HCT116 (cell line): ENCODE measurements around the gene CARNS1. TPM values are rescaled to one million over a fixed set of nuclear protein-coding genes. Genes with fewer than 3 reads are reported as not detected.

Experiments
- ATAC-seq: fragments of 200-7000 bp; cut with Tn5 transposase; 2 replicates; pipeline ENCODE4 v1.9.1; 2020; ENCODE audit warnings: mild to moderate bottlenecking, moderate library complexity
- BruUV-seq: library from RNA; stranded (reverse); fragments of 400-500 nt; replicated peaks from 2 replicates; lab custom pipeline; 2021; lab: Mats Ljungman, UMichigan
- CTCF ChIA-PET: fragments of 300-600 bp; sonication (Branson Sonifier 250); formaldehyde crosslinking; loops from one replicate; lab custom pipeline; 2021; ENCODE audit warnings: antibody characterized with exemption; lab: Charles Lee
- POLR2A ChIA-PET: fragments of 300-600, 350-600 bp; sonication (Branson Sonifier 250); formaldehyde crosslinking; loops from one replicate; lab custom pipeline; 2021; ENCODE audit warnings: antibody characterized with exemption; lab: Charles Lee
- RAD21 ChIA-PET, 2 experiments: fragments of 300-600 bp; sonication (Branson Sonifier 250); formaldehyde crosslinking; loops; one replicate each; lab custom pipeline; 2023; ENCODE audit warnings: low total read pairs in 2 of 2; ENCODE audit not compliant: uncharacterized antibody in 2 of 2, unreplicated experiment in 2 of 2, low non-redundant PET in 1 of 2; lab: Charles Lee
- DNase-seq: peaks from one replicate; pipeline ENCODE4 v3.0.0-alpha.2; 2010; ENCODE audit warnings: low read depth, low spot score
- H2AFZ ChIP-seq: fragments of 200-600 bp; shearing (Covaris generic), sonication (generic); 2 replicates; pipeline ENCODE4 v1.6.1; 2017; ENCODE audit warnings: low read depth, mixed run types, mixed read lengths, antibody characterized with exemption, low read length; ENCODE audit not compliant: poor library complexity, severe bottlenecking
- H3K27ac ChIP-seq: 2 replicates; pipeline ENCODE4 v1.5.1; 2012; ENCODE audit warnings: low read depth, low read length
- H3K27me3 ChIP-seq: fragments of 200-600 bp; sonication (generic); 2 replicates; pipeline ENCODE4 v1.6.1; 2016; ENCODE audit warnings: mixed run types, low read length, mixed read lengths; ENCODE audit not compliant: insufficient read depth
- H3K36me3 ChIP-seq, 2 experiments: fragments of 200-500 bp in 1 of 2; fragments of 200-600 bp in 1 of 2; sonication (Bioruptor generic) in 1 of 2; sonication (generic) in 1 of 2; 2 replicates each; pipeline versions ENCODE4 v1.5.1 to v1.6.1; 2014 to 2016; ENCODE audit warnings: low read length in 2 of 2, inconsistent platforms in 1 of 2, mixed read lengths in 1 of 2, mixed run types in 1 of 2; ENCODE audit not compliant: insufficient read depth in 2 of 2, control insufficient read depth in 1 of 2
- H3K4me1 ChIP-seq, 2 experiments: fragments of 200-600 bp in 1 of 2; sonication (generic) in 1 of 2; 2 replicates each; pipeline versions ENCODE4 v1.5.1 to v1.6.1; 2012 to 2017; ENCODE audit warnings: low read length in 2 of 2, inconsistent platforms in 1 of 2, mild to moderate bottlenecking in 1 of 2, mixed read lengths in 1 of 2, mixed run types in 1 of 2, moderate library complexity in 1 of 2; ENCODE audit not compliant: insufficient read depth in 2 of 2, control insufficient read depth in 1 of 2
- H3K4me2 ChIP-seq: fragments of 200-600 bp; sonication (generic); 2 replicates; pipeline ENCODE4 v1.6.1; 2017; ENCODE audit warnings: mixed run types, low read length, mixed read lengths
- H3K4me3 ChIP-seq, 2 experiments: fragments of 200-600 bp in 1 of 2; sonication (generic) in 1 of 2; replicated peaks in 1 of 2; 2 replicates each; pipeline ENCODE4 v1.5.1; 2011 to 2016; ENCODE audit warnings: low read length in 2 of 2, control low read depth in 1 of 2, low read depth in 1 of 2, mild to moderate bottlenecking in 1 of 2, mixed read lengths in 1 of 2, mixed run types in 1 of 2
- H3K79me2 ChIP-seq: fragments of 200-600 bp; sonication (generic); 2 replicates; pipeline ENCODE4 v1.6.1; 2017; ENCODE audit warnings: mild to moderate bottlenecking, mixed run types, low read length, moderate library complexity, mixed read lengths; ENCODE audit not compliant: insufficient read depth
- H3K9ac ChIP-seq: fragments of 200-600 bp; sonication (generic); 2 replicates; pipeline ENCODE4 v1.6.1; 2016; ENCODE audit warnings: low read length, mixed read lengths
- H3K9me2 ChIP-seq: fragments of 200-600 bp; sonication (generic), shearing (Covaris generic); 2 replicates; pipeline ENCODE4 v1.6.1; 2017; ENCODE audit warnings: mixed run types, mild to moderate bottlenecking, moderate library complexity; ENCODE audit not compliant: insufficient read depth
- H3K9me3 ChIP-seq, 2 experiments: fragments of 200-500 bp in 1 of 2; fragments of 200-600 bp in 1 of 2; sonication (Bioruptor generic) in 1 of 2; sonication (generic) in 1 of 2; 2 replicates each; pipeline ENCODE4 v1.6.1; 2014 to 2017; ENCODE audit warnings: low read length in 2 of 2, mixed read lengths in 2 of 2, inconsistent platforms in 1 of 2, low read depth in 1 of 2, mild to moderate bottlenecking in 1 of 2, mixed run types in 1 of 2, moderate library complexity in 1 of 2; ENCODE audit not compliant: control insufficient read depth in 1 of 2, insufficient read depth in 1 of 2
- H4K20me1 ChIP-seq: fragments of 200-600 bp; sonication (generic), shearing (Covaris generic); 2 replicates; pipeline ENCODE4 v1.6.1; 2017; ENCODE audit warnings: mixed run types, mild to moderate bottlenecking, moderate library complexity; ENCODE audit not compliant: insufficient read depth
- CEBPB ChIP-seq: IDR thresholded peaks from 2 replicates; pipeline ENCODE4 v1.6.1; 2012; ENCODE audit warnings: low read depth
- JUND ChIP-seq: IDR thresholded peaks from 2 replicates; pipeline ENCODE4 v1.6.1; 2012
- POLR2A ChIP-seq: IDR thresholded peaks from 2 replicates; pipeline ENCODE4 v1.7.0; 2011; ENCODE audit warnings: borderline replicate concordance; ENCODE audit not compliant: insufficient read depth, insufficient read length; ENCODE audit errors: extremely low read depth
- RAD21 ChIP-seq: IDR thresholded peaks from 2 replicates; pipeline ENCODE4 v1.6.1; 2012; ENCODE audit warnings: low read depth, mild to moderate bottlenecking
- SIN3A ChIP-seq: IDR thresholded peaks from 2 replicates; pipeline ENCODE4 v1.6.1; 2012; ENCODE audit warnings: low read depth
- SRF ChIP-seq: IDR thresholded peaks from 2 replicates; pipeline ENCODE4 v1.6.1; 2012; ENCODE audit warnings: low read depth
- TCF7L2 ChIP-seq: IDR thresholded peaks from 2 replicates; pipeline ENCODE4 v1.7.0; 2011; ENCODE audit warnings: borderline replicate concordance, inconsistent platforms; ENCODE audit not compliant: insufficient read depth, insufficient read length; ENCODE audit errors: extremely low read depth
- YY1 ChIP-seq: IDR thresholded peaks from 2 replicates; pipeline ENCODE4 v1.6.1; 2011; ENCODE audit warnings: low read length, low read depth, moderate library complexity, mild to moderate bottlenecking; ENCODE audit not compliant: insufficient replicate concordance; ENCODE audit errors: extremely low read depth
- ZNF274 ChIP-seq: fragments of 200-500 bp; sonication (Bioruptor generic); IDR thresholded peaks from 2 replicates; pipeline ENCODE4 v1.6.1; 2014; ENCODE audit warnings: mild to moderate bottlenecking, low read depth, low read length, inconsistent platforms
- intact Hi-C: fragments of 100-400 bp; cut with micrococcal nuclease; formaldehyde crosslinking; loops from 2 replicates; pipeline ENCODE4 v1.10.0; 2022
- total RNA-seq: library from RNA; stranded (reverse); gene quantifications from one replicate; pipeline ENCODE4 v1.2.1, GENCODE V29; 2021; ENCODE audit not compliant: unreplicated experiment
- TF ChIP-seq, protein P1 (sequence below): IDR thresholded peaks from 2 replicates; pipeline ENCODE4 v1.6.1; 2011; ENCODE audit warnings: mild to moderate bottlenecking, low read length, moderate library complexity; ENCODE audit not compliant: insufficient replicate concordance; ENCODE audit errors: extremely low read depth
- TF ChIP-seq, protein P2 (sequence below): IDR thresholded peaks from 2 replicates; pipeline ENCODE4 v1.6.1; 2012; ENCODE audit warnings: low read depth

The CARNS1 gene
- total RNA-seq, 1 experiment from 2014 or later, result 1.0 TPM

DNA sequence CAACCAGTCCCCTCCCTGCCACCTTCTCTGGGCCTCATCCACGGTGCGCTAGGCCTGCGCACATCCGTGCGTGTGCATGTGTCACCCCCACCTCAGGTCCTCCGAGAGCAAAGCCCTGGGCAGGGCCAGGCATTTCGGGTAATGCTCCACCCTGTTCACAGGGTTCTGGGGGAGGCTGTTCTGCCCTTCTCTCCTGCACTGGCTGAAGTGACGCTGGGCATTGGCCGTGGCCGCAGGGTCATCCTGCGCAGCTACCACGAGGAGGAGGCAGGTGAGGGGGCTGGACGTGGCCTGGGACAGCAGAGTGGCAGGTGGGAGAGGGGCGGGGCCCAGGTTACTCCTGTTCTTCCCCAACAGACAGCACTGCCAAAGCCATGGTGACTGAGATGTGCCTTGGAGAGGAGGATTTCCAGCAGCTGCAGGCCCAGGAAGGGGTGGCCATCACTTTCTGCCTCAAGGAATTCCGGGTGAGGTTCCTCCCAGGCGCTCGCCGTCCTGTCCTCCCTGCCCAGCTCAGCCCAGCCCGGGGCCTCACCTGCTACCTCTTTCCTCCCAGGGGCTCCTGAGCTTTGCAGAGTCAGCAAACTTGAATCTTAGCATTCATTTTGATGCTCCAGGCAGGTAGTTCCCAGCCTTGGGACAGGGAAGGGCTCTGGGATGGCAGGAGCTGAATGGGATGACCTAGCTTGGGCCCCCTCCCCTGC, 19.8 kb upstream of the CARNS1 start:
- no peak overlapping the region for H3K4me2 ChIP-seq
- peaks cover 13 to 37% of the 10 kb centered on the region in 2 experiments; a peak in 3 of 4 replicates for H3K36me3 ChIP-seq
- H3K4me1 ChIP-seq, result peaks cover 12 to 25% of the 10 kb centered on the region in 2 experiments
- H3K9me2 ChIP-seq, result no peaks in the 10 kb centered on the region
- no peaks in the 10 kb centered on the region for H3K9me3 ChIP-seq
- H2AFZ ChIP-seq, result no peak overlapping the region
- POLR2A ChIA-PET, result no interaction called here
- no peak for TF ChIP-seq SIN3A
- TF ChIP-seq POLR2A, result no peak
- TF ChIP-seq ZNF274, result no peak
- TF ChIP-seq, all 23 proteins: peak for 0
- no TSS peak for BruUV-seq
- no peaks in the 10 kb centered on the region for H4K20me1 ChIP-seq
- no peak for DNase-seq
- no peak overlapping the region; the same call in 1 of the 2 replicates for H3K27ac ChIP-seq
- CTCF ChIA-PET, result no interaction called here
- intact Hi-C loops, result no loop called here
- no peak for ATAC-seq
- H3K4me3 ChIP-seq, result no peak overlapping the region
- RAD21 ChIA-PET, result no interaction called here
- no peaks in the 10 kb centered on the region for H3K27me3 ChIP-seq
- no peak overlapping the region for H3K9ac ChIP-seq
- H3K79me2 ChIP-seq, result peaks cover 31% of the 10 kb centered on the region

DNA sequence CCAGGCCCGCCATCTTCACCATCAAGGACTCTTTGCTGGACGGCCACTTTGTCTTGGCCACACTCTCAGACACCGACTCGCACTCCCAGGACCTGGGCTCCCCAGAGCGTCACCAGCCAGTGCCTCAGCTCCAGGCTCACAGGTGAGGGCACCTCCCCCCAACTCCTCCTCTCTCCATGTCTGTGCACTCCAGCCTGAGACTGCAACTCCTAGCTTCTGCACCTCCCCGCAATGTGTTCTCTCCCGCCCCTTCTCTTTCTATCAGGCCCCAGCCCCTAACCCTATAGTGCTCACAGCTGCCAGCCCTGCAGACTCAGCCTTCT, 19.3 kb upstream of the CARNS1 start:
- intact Hi-C loops, result no loop called here
- Histone ChIP-seq H3K36me3 (peaks cover 13 to 37% of the 10 kb centered on the region in 2 experiments; a peak in 3 of 4 replicates), H3K27ac (no peak overlapping the region; the same call in 1 of the 2 replicates), H3K27me3 (no peaks in the 10 kb centered on the region), H2AFZ (no peak overlapping the region), H3K9me3 (no peaks in the 10 kb centered on the region), H3K4me2 (no peak overlapping the region), H3K4me3 (no peak overlapping the region), H3K9ac (no peak overlapping the region), H3K4me1 (peaks cover 10 to 22% of the 10 kb centered on the region in 2 experiments; a peak in 3 of 4 replicates), H3K79me2 (peaks cover 35% of the 10 kb centered on the region), H3K9me2 (no peaks in the 10 kb centered on the region), H4K20me1 (no peaks in the 10 kb centered on the region)
- ATAC-seq (no peak), DNase-seq (no peak)
- no TSS peak for BruUV-seq
- ChIA-PET RAD21 (interaction anchor here in 1 of 2 experiments (0.6 kb wide), 1 partner anchor 41 kb away, joined by 6 read pairs; no protein-coding TSS in a partner anchor), POLR2A (no interaction called here), CTCF (no interaction called here)
- TF ChIP-seq JUND (no peak), YY1 (no peak), ZNF274 (no peak), CEBPB (no peak), SRF (no peak), POLR2A (no peak), RAD21 (no peak), TCF7L2 (no peak), SIN3A (no peak)
- TF ChIP-seq, protein P1, sequence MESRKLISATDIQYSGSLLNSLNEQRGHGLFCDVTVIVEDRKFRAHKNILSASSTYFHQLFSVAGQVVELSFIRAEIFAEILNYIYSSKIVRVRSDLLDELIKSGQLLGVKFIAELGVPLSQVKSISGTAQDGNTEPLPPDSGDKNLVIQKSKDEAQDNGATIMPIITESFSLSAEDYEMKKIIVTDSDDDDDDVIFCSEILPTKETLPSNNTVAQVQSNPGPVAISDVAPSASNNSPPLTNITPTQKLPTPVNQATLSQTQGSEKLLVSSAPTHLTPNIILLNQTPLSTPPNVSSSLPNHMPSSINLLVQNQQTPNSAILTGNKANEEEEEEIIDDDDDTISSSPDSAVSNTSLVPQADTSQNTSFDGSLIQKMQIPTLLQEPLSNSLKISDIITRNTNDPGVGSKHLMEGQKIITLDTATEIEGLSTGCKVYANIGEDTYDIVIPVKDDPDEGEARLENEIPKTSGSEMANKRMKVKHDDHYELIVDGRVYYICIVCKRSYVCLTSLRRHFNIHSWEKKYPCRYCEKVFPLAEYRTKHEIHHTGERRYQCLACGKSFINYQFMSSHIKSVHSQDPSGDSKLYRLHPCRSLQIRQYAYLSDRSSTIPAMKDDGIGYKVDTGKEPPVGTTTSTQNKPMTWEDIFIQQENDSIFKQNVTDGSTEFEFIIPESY, result no peak
- TF ChIP-seq, protein P2, sequence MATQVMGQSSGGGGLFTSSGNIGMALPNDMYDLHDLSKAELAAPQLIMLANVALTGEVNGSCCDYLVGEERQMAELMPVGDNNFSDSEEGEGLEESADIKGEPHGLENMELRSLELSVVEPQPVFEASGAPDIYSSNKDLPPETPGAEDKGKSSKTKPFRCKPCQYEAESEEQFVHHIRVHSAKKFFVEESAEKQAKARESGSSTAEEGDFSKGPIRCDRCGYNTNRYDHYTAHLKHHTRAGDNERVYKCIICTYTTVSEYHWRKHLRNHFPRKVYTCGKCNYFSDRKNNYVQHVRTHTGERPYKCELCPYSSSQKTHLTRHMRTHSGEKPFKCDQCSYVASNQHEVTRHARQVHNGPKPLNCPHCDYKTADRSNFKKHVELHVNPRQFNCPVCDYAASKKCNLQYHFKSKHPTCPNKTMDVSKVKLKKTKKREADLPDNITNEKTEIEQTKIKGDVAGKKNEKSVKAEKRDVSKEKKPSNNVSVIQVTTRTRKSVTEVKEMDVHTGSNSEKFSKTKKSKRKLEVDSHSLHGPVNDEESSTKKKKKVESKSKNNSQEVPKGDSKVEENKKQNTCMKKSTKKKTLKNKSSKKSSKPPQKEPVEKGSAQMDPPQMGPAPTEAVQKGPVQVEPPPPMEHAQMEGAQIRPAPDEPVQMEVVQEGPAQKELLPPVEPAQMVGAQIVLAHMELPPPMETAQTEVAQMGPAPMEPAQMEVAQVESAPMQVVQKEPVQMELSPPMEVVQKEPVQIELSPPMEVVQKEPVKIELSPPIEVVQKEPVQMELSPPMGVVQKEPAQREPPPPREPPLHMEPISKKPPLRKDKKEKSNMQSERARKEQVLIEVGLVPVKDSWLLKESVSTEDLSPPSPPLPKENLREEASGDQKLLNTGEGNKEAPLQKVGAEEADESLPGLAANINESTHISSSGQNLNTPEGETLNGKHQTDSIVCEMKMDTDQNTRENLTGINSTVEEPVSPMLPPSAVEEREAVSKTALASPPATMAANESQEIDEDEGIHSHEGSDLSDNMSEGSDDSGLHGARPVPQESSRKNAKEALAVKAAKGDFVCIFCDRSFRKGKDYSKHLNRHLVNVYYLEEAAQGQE, result no peak
